GM19463 (cell line): ENCODE measurements around the gene SDSL.
A peak's percentile ranks its signal among the peaks of the same experiment; 100 is the strongest.

Experiments
- ATAC-seq: cut with Tn5 transposase; IDR thresholded peaks from one replicate; pipeline ENCODE4 v1.9.1; 2021; ENCODE audit warnings: mild to moderate bottlenecking, moderate library complexity; ENCODE audit not compliant: unreplicated experiment

SDSL gene

DNA sequence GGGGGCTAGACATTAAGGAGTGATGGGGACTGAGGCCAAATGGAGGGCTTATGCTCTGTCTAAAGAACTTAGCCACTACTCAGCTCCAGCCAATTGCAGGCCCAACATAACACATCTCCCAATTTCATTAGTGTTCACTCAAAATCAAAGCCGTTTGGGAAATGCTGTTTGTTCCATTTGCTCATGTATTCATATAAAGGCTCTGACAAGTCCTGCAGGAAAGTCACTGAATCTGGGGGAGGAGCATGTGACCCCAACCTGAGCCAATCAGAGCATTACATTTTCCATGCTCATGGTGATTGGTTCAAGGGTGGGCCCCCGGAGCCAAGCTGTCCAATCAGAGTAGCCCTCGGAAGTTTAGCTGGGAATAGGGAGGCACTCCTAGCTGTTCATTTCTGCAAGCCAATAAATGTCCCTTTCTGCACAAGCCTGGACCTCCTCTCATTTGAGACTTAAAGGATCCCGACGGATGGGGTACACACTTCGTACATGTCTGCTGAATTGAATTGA lies 20.9 kb downstream of the SDSL start:
- no peak for ATAC-seq

DNA sequence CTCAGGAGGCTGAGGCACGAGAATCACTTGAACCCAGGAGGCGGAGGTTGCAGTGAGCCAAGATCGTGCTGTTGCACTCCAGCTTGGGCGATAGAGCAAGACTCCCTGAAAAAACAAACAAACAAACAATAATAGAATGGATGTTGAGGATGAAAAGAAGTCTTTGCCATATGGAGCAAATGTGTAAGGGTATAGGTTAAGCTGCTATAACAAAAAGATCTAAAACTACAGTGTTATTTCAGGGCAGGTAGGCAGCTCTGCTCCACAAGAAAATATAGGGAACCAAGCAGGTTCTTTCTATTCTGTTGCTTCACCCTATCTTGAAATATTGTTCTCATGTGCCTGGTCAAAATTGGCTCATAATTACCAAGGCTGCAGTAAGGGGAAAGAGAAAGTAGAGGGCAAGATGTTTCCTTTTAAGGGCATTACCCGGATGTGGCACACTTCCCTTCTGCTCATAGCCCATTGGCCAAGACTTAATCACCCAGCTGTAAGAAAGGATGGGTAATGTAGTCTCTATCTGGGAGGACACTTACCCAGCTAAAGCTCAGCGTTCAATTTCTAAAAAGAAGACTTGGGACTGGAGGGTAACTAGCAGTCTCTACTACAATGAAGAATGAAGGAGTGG lies 23.5 kb downstream of the SDSL start:
- peak; percentile 54 for ATAC-seq

- ATAC-seq: no peak
These were observed 26.7 kb downstream of the SDSL start for GRCh38 chr12:113448873-113449272.

DNA sequence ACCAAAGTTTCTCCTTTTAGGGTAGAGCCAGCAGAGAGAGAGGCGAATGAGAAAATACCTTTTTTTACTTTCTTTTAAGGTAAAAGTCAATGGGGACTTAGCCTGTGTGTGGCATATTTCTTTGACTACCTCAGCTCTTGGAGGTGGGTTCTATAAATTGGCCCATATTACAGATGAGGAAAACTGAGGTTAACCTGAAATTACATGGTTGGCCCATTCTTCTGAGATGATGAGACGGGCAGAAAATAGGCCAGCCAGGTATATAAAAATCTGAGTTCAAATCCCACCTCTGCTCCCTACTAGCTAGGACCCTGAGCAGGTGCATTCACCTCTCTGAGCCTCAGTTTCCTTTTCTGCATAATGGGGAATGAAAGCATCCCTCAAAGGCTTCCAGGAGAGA lies 27.1 kb downstream of the SDSL start:
- no peak for ATAC-seq

GRCh38 chr12:113449839-113450238 lies 27.7 kb downstream of the SDSL start:
- no peak for ATAC-seq

DNA sequence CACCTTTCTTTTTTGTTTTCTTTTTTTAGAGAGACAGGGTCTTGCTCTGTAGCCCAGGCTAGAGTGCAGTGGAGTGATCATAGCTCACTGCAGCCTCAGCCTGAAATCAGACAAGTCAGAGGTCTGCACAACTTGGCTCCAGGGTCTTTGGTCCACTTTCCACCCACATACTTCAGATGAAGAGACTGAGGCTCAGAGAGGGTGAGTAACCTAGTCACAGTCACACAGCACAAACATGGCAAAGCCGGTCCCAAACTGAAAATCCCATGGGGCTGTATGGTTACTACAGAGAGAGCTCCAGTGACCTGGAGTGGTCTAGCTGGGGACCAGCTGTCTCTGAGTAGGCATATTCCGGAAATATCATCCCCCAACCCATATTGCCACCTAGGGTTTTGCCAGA lies 30.3 kb downstream of the SDSL start:
- ATAC-seq: no peak

DNA sequence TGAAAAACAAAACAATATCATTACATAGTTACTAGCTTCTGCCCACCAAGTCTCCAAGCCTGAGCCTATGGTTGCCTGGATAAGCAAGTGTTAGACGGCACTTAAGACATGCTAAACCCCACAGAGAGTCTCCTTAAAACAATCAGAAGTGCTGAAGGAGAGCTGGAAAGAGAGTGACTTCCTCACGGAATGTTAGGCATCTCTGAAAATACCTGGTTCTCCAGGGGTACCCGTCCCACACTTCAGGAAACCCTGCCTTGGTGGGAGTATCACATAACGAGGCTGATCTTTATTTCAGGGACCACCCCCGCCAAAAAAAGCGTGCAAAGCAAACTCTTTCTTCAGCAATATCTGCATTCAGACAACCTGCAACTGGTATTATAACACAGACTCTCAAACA lies 31.1 kb downstream of the SDSL start:
- no peak for ATAC-seq

DNA sequence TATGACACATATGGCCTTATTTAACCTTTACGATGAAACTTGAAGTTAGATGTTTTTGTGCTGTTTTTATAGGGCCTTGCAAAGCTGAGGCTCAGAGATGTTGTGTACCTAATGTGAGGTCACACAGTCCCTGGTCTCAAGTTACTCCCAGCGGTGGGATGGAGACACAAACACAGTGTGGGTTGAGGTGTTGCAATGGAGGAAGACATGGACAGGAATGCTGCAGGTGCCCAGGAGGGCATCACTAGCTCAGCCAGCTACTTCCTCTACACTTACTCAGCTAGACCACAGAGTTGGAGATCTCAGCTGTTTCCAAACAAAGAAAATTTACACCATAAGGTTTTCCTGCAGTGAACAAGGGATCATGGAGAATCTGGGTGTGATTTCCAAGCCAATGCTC lies 34.0 kb downstream of the SDSL start:
- no peak for ATAC-seq

DNA sequence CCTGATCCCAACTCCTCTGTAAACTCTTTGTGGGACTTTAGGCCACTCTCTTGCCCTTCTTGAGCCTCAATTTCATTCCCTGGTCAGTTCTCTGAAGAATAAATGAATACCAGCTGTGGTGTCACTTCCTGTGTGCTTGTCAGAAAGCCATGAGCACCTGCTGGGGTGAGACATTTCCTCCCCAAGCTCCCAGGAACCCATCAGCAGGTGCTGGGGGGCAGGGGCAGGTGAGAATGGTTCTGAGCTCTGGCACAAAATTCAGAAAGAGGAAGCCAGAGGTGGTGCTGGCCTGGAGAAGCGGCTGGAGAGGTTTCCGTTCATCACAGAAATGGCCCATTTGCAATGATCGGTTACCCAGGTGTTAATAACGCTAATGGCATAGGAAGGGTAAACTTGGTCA lies 34.6 kb downstream of the SDSL start:
- no peak for ATAC-seq

DNA sequence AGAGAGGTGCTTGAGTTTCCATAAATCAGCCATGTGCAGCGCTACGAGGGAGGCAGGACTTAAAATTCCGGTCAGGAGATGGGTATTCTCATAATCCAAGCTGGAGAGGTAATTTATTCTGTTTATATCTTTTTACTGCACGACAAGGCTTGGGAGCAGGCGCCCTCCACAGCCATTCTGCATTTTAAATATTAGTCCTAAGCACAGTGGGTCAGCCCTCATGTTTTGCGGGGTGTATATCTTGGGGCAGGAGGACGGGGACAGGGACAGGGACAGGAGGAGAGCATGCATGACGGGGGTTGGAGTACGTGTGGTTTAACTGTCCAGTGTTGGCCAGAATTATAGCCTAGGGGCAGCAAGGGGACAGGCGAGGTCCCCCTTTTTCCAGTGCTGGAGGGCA lies 35.0 kb downstream of the SDSL start:
- no peak for ATAC-seq

GRCh38 chr12:113457710-113458109 lies 35.5 kb downstream of the SDSL start:
- ATAC-seq: no peak

DNA sequence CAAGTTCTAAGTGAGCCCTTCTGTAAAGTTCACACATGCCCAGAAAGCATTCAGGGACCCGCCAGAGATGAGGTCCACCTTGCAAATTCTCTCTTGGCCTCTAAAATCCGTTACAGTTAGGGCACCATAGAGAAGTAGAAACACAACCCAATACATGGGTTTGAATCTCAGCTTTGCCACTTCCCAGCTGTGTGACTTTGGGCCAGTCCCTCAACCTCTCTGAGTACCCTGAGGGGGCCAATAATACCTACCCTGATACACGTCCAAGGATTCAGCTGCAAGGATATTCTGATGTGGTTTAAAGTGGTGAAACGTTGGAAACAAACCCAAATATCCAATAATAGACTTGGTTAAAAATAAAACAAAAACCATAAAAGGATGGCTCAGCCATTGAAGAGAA lies 37.8 kb downstream of the SDSL start:
- ATAC-seq: no peak

- no peak for ATAC-seq
These were observed 39.5 kb downstream of the SDSL start for GRCh38 chr12:113461666-113462065.

- no peak for ATAC-seq
These were observed 40.1 kb downstream of the SDSL start for GRCh38 chr12:113462117-113462774.

- ATAC-seq: no peak
These were observed 41.0 kb downstream of the SDSL start for GRCh38 chr12:113462998-113463745.

GRCh38 chr12:113463746-113464451 lies 41.7 kb downstream of the SDSL start:
- no peak for ATAC-seq

DNA sequence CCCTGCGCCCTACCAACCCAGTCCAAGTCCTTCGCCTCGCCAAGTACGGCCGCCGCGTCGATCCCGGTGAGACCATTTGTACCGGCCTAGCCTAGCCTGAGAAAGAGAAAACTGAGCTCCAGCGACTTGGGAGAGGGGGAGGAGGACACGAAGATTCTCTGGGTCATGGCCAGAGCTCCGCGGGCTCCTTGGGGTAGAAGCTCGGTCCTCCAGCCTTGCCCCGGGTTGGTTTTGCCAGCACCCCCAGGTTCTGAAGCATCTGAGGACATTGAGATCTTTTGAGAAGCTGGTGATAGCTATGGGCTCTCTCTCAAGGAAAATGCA lies 42.2 kb downstream of the SDSL start:
- ATAC-seq: no peak

- no peak for ATAC-seq
These were observed 42.9 kb downstream of the SDSL start for GRCh38 chr12:113464852-113465719.

DNA sequence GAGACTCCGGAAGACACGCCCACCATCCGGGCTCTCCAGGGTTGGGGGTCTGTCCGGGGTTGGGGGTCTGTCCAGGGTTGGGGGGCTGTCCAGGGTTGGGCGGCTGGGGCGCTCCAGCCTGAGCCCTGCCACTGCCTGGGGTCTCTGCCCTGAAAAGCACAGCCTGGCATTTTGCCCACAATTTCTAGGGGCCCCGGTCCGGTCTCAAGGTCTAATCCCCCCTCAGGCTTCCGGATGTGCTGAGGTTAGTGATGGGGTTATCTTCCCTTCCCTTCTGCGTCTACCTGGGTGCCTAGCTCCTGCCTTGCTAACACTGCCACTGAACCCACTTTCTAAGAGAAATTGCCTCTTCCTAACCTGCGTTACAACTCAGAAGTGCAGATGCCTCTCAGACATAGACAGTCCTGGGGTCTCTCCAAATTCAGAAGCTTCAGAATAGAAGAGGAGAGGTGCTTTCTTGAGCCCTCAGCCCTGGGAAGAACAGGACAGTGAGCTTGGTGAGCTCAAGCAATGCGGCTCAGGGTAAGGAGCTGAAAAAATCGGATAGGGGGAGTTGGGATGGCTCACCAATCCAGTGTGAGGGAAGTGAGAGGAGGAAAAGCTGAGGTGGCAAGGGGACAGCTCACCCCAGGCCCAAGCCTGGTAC lies 43.8 kb downstream of the SDSL start:
- no peak for ATAC-seq
